ENCODE data around the gene DAPK3.
"Not testable (repeated sequence)": the region's sequence is repeated elsewhere in the genome, so short reads cannot be mapped to it uniquely, and the experiment has no call there.

The DAPK3 gene

GRCh38 chr19:3945838-3946237, 25.1 kb downstream of the DAPK3 start:
- Histone ChIP-seq H3K4me2 (ENCODE audit: low read length) (no peak overlapping the region), H3K9me2 (ENCODE audit: low read depth, low read length) (no peaks in the 10 kb centered on the region), H3K4me1 (ENCODE audit: insufficient read depth, low read length, severe bottlenecking) (no peaks in the 10 kb centered on the region), H4K20me1 (ENCODE audit: insufficient read depth, low read length) (no peaks in the 10 kb centered on the region), H3F3A (ENCODE audit: insufficient read depth, low read length) (no peaks in the 10 kb centered on the region), H3K36me3 (ENCODE audit: insufficient read depth, low read length) (no peaks in the 10 kb centered on the region), H2AFZ (ENCODE audit: low read length) (no peak overlapping the region), H3K9me3 (ENCODE audit: low read length) (no peaks in the 10 kb centered on the region), H3K27ac (ENCODE audit: low read depth, low read length, poor library complexity, severe bottlenecking) (no peak overlapping the region), H3K4me3 (ENCODE audit: low read depth, low read length, poor library complexity, severe bottlenecking) (no peak overlapping the region), H3K27me3 (ENCODE audit: insufficient read depth, low read length) (peaks cover 5% of the 10 kb centered on the region; the same call in 1 of the 2 replicates), H3K79me2 (ENCODE audit: insufficient read depth, low read length) (no peaks in the 10 kb centered on the region), H3K9ac (ENCODE audit: low read length) (no peak overlapping the region)
- TF ChIP-seq CTCF (IDR thresholded peaks at IDR 0.05; ENCODE audit: low read length) (no peak), EZH2 (IDR thresholded peaks at IDR 0.05; ENCODE audit: borderline replicate concordance, low read length) (no peak)

GRCh38 chr19:3944018-3944721, 26.7 kb downstream of the DAPK3 start:
- H3K79me2 ChIP-seq (ENCODE audit: insufficient read depth, low read length), result no peaks in the 10 kb centered on the region
- no peak overlapping the region for H3K9ac ChIP-seq (ENCODE audit: low read length)
- H3K36me3 ChIP-seq (ENCODE audit: insufficient read depth, low read length), result no peaks in the 10 kb centered on the region
- no peak overlapping the region for H2AFZ ChIP-seq (ENCODE audit: low read length)
- H4K20me1 ChIP-seq (ENCODE audit: insufficient read depth, low read length), result no peaks in the 10 kb centered on the region
- no peaks in the 10 kb centered on the region for H3K9me3 ChIP-seq (ENCODE audit: low read length)
- H3K4me1 ChIP-seq (ENCODE audit: insufficient read depth, low read length, severe bottlenecking), result no peaks in the 10 kb centered on the region
- TF ChIP-seq EZH2 (IDR thresholded peaks at IDR 0.05; ENCODE audit: borderline replicate concordance, low read length), result no peak
- no peak for TF ChIP-seq CTCF (IDR thresholded peaks at IDR 0.05; ENCODE audit: low read length)
- no peak overlapping the region for H3K27ac ChIP-seq (ENCODE audit: low read depth, low read length, poor library complexity, severe bottlenecking)
- no peak overlapping the region for H3K4me3 ChIP-seq (ENCODE audit: low read depth, low read length, poor library complexity, severe bottlenecking)
- H3K9me2 ChIP-seq (ENCODE audit: low read depth, low read length), result no peaks in the 10 kb centered on the region
- H3K4me2 ChIP-seq (ENCODE audit: low read length), result no peak overlapping the region
- no peaks in the 10 kb centered on the region for H3F3A ChIP-seq (ENCODE audit: insufficient read depth, low read length)
- H3K27me3 ChIP-seq (ENCODE audit: insufficient read depth, low read length), result peaks cover 5% of the 10 kb centered on the region; the same call in 1 of the 2 replicates

- Histone ChIP-seq H3K36me3 (ENCODE audit: insufficient read depth, low read length) (no peaks in the 10 kb centered on the region), H3K9ac (ENCODE audit: low read length) (no peak overlapping the region), H2AFZ (ENCODE audit: low read length) (no peak overlapping the region), H3F3A (ENCODE audit: insufficient read depth, low read length) (no peaks in the 10 kb centered on the region), H4K20me1 (ENCODE audit: insufficient read depth, low read length) (no peaks in the 10 kb centered on the region), H3K27me3 (ENCODE audit: insufficient read depth, low read length) (no peaks in the 10 kb centered on the region), H3K9me3 (ENCODE audit: low read length) (no peaks in the 10 kb centered on the region), H3K27ac (ENCODE audit: low read depth, low read length, poor library complexity, severe bottlenecking) (no peak overlapping the region), H3K9me2 (ENCODE audit: low read depth, low read length) (no peaks in the 10 kb centered on the region), H3K79me2 (ENCODE audit: insufficient read depth, low read length) (no peaks in the 10 kb centered on the region), H3K4me1 (ENCODE audit: insufficient read depth, low read length, severe bottlenecking) (no peaks in the 10 kb centered on the region), H3K4me2 (ENCODE audit: low read length) (no peak overlapping the region), H3K4me3 (ENCODE audit: low read depth, low read length, poor library complexity, severe bottlenecking) (no peak overlapping the region)
- TF ChIP-seq EZH2 (IDR thresholded peaks at IDR 0.05; ENCODE audit: borderline replicate concordance, low read length), result no peak
- TF ChIP-seq CTCF (IDR thresholded peaks at IDR 0.05; ENCODE audit: low read length), result no peak
Measured at GRCh38 chr19:3942790-3943409, 28.0 kb downstream of the DAPK3 start.

GRCh38 chr19:3938300-3938950, 32.5 kb downstream of the DAPK3 start:
- not testable (repeated sequence) for H2AFZ ChIP-seq (ENCODE audit: low read length); H3K9ac ChIP-seq (ENCODE audit: low read length); H3K79me2 ChIP-seq (ENCODE audit: insufficient read depth, low read length); H3K4me2 ChIP-seq (ENCODE audit: low read length); H3K4me1 ChIP-seq (ENCODE audit: insufficient read depth, low read length, severe bottlenecking); H3K9me2 ChIP-seq (ENCODE audit: low read depth, low read length); H3K36me3 ChIP-seq (ENCODE audit: insufficient read depth, low read length); H3K27ac ChIP-seq (ENCODE audit: low read depth, low read length, poor library complexity, severe bottlenecking); H3F3A ChIP-seq (ENCODE audit: insufficient read depth, low read length); H3K27me3 ChIP-seq (ENCODE audit: insufficient read depth, low read length); H3K9me3 ChIP-seq (ENCODE audit: low read length); H4K20me1 ChIP-seq (ENCODE audit: insufficient read depth, low read length); H3K4me3 ChIP-seq (ENCODE audit: low read depth, low read length, poor library complexity, severe bottlenecking)

Data from OCI-LY1 (cell line).